HG03457 (cell line): ENCODE data around the gene UNC5C.

Experiments
- ATAC-seq: cut with Tn5 transposase; IDR thresholded peaks from one replicate; pipeline ENCODE4 v1.9.1; 2021; ENCODE audit warnings: moderate number of reproducible peaks; ENCODE audit not compliant: unreplicated experiment

Gene UNC5C

GRCh38 chr4:95548738-95549245 lies at the start of gene UNC5C:
Gene UNC5C, minus strand, starts transcription at chr4:95548973.
- no peak for ATAC-seq

- ATAC-seq: no peak
These were observed 47.9 kb upstream of the UNC5C start for GRCh38 chr4:95596676-95597075.

- ATAC-seq: no peak
These were observed 45.9 kb upstream of the UNC5C start for GRCh38 chr4:95594629-95595028.

GRCh38 chr4:95594013-95594412 lies 45.2 kb upstream of the UNC5C start:
- ATAC-seq: no peak

GRCh38 chr4:95591278-95591677 lies 42.5 kb upstream of the UNC5C start:
- ATAC-seq: no peak

- ATAC-seq: no peak
These were observed 41.8 kb upstream of the UNC5C start for GRCh38 chr4:95590615-95591014.

- ATAC-seq: no peak
These were observed 36.4 kb upstream of the UNC5C start for GRCh38 chr4:95585016-95585695.

- no peak for ATAC-seq
These were observed 31.5 kb upstream of the UNC5C start for GRCh38 chr4:95580226-95580625.

GRCh38 chr4:95572304-95572991 lies 23.7 kb upstream of the UNC5C start:
- ATAC-seq: no peak

- no peak for ATAC-seq
These were observed 22.8 kb upstream of the UNC5C start for GRCh38 chr4:95571577-95571976.

- no peak for ATAC-seq
These were observed 15.0 kb upstream of the UNC5C start for GRCh38 chr4:95563638-95564337.

- ATAC-seq: no peak
These were observed 12.0 kb upstream of the UNC5C start for GRCh38 chr4:95560774-95561173.

GRCh38 chr4:95556207-95556859 lies 7.6 kb upstream of the UNC5C start:
- ATAC-seq: no peak

- ATAC-seq: no peak
These were observed 4.3 kb upstream of the UNC5C start for GRCh38 chr4:95552942-95553550.

GRCh38 chr4:95551653-95552052 lies 2.9 kb upstream of the UNC5C start:
- ATAC-seq: no peak

GRCh38 chr4:95550115-95550987 lies 1.6 kb upstream of the UNC5C start:
- ATAC-seq: no peak

- peak; percentile 83 for ATAC-seq
These were observed 707 bp upstream of the UNC5C start for GRCh38 chr4:95549246-95550114.

- no peak for ATAC-seq
These were observed 880 bp downstream of the UNC5C start for GRCh38 chr4:95547715-95548471.
